RWPE1 (cell line): ENCODE data around the gene MGAT1.
"Not testable (repeated sequence)": the region's sequence is repeated elsewhere in the genome, so short reads cannot be mapped to it uniquely, and the experiment has no call there.

ENCODE experiments used
- CTCF ChIA-PET: fragments of 350-600 bp; sonication (Branson Sonifier 250); formaldehyde crosslinking; extraction: SDS; loops from one replicate; lab custom pipeline; 2021; lab: Yijun Ruan, JAX
- POLR2A ChIA-PET: fragments of 400-600 bp; formaldehyde crosslinking; extraction: SDS; loops from one replicate; lab custom pipeline; 2020; ENCODE audit warnings: antibody characterized with exemption; ENCODE audit not compliant: low non-redundant PET; lab: Yijun Ruan, JAX
- DNase-seq: peaks from one replicate; pipeline ENCODE4 v3.0.0; 2012; ENCODE audit warnings: low spot score
- H3K27ac ChIP-seq: fragments of 450-650 bp; 2 replicates; pipeline ENCODE4 v1.5.1; 2017
- CTCF ChIP-seq: fragments of 450-650 bp; conservative IDR thresholded peaks from 2 replicates; pipeline ENCODE4 v1.5.1; 2017; ENCODE audit warnings: low read depth, mild to moderate bottlenecking

Gene MGAT1

GRCh38 chr5:180795771-180796313 lies 6.8 kb downstream of the MGAT1 start:
- CTCF ChIA-PET, result interaction anchor here (0.7 to 1.3 kb wide), 2 partner anchors 11 to 21 kb away, joined by 3 to 4 read pairs; no protein-coding TSS in a partner anchor
- TF ChIP-seq CTCF, result no peak
- POLR2A ChIA-PET, result no interaction called here
- no peak for DNase-seq
- H3K27ac ChIP-seq, result peak overlapping the region; percentile 17

- no peak for DNase-seq
- TF ChIP-seq CTCF, result no peak
- POLR2A ChIA-PET, result no interaction called here
- no peak overlapping the region for H3K27ac ChIP-seq
- CTCF ChIA-PET, result no interaction called here
These were observed 9.7 kb downstream of the MGAT1 start for GRCh38 chr5:180792965-180793287.

GRCh38 chr5:180792287-180792964 lies 10.2 kb downstream of the MGAT1 start:
- DNase-seq, result no peak
- CTCF ChIA-PET, result interaction anchor here (0.6 kb wide), 1 partner anchor 8 kb away, joined by 4 read pairs; no protein-coding TSS in a partner anchor
- POLR2A ChIA-PET, result no interaction called here

GRCh38 chr5:180791611-180792213 lies 10.9 kb downstream of the MGAT1 start:
- DNase-seq, result no peak
- TF ChIP-seq CTCF, result no peak
- H3K27ac ChIP-seq, result no peak overlapping the region
- ChIA-PET CTCF (interaction anchor here (0.6 to 1.0 kb wide), 2 partner anchors 9 to 381 kb away, joined by 3 to 4 read pairs; no protein-coding TSS in a partner anchor), POLR2A (no interaction called here)

More at GRCh38 chr5:180792287-180792964, 10.2 kb downstream of the MGAT1 start:
- TF ChIP-seq CTCF, result no peak
- no peak overlapping the region for H3K27ac ChIP-seq

GRCh38 chr5:180790524-180790923 lies 12.1 kb downstream of the MGAT1 start:
- TF ChIP-seq CTCF, result no peak
- ChIA-PET POLR2A (no interaction called here), CTCF (interaction anchor here (0.6 kb wide), 1 partner anchor 439 kb away, joined by 3 read pairs; no protein-coding TSS in a partner anchor)
- H3K27ac ChIP-seq, result peak overlapping the region; percentile 16; the same call in 1 of the 2 replicates
- DNase-seq, result no peak

GRCh38 chr5:180790020-180790419 lies 12.6 kb downstream of the MGAT1 start:
- peak overlapping the region; percentile 16 for H3K27ac ChIP-seq
- DNase-seq, result no peak
- POLR2A ChIA-PET, result no interaction called here
- TF ChIP-seq CTCF, result no peak
- CTCF ChIA-PET, result interaction anchor here (0.6 kb wide), 1 partner anchor 439 kb away, joined by 3 read pairs; no protein-coding TSS in a partner anchor

- CTCF ChIA-PET, result interaction anchor here (0.7 to 1.1 kb wide), 3 partner anchors 12 to 80 kb away, joined by 3 to 6 read pairs (median 3); no protein-coding TSS in a partner anchor
- POLR2A ChIA-PET, DNase-seq: not testable (repeated sequence)
- H3K27ac ChIP-seq, result peak overlapping the region; percentile 16
These were observed 13.8 kb downstream of the MGAT1 start for GRCh38 chr5:180788651-180789410.
